Body of pancreas (tissue), 4 donors: ENCODE measurements around the gene CRACDL. TPM values are rescaled to one million over a fixed set of nuclear protein-coding genes. Genes with fewer than 3 reads are reported as not detected.

Source experiments
- ATAC-seq: fragments of 150-250 bp; one replicate; pipeline ENCODE4 v1.9.1; 2016
- DNase-seq, 4 donors: peaks; one replicate each; pipeline ENCODE4 v3.0.0-alpha.2; 2019
- H3K27ac ChIP-seq, 4 donors: fragments of 200-600 bp; sonication (generic); 1 replicate in 3 of 4; 2 replicates in 1 of 4; pipeline versions ENCODE4 v1.5.1 to v1.6.1; 2016 to 2019; ENCODE audit warnings: mild to moderate bottlenecking in 1 of 4, mixed read lengths in 1 of 4, moderate library complexity in 1 of 4
- H3K27me3 ChIP-seq, 2 donors: fragments of 200-600 bp; sonication (generic); one replicate each; pipeline ENCODE4 v1.6.0; 2016; ENCODE audit warnings: mild to moderate bottlenecking in 1 of 2
- H3K36me3 ChIP-seq, 2 donors: fragments of 200-600 bp; sonication (generic); replicated peaks in 1 of 2; 2 replicates each; pipeline ENCODE4 v1.5.1; 2016; ENCODE audit warnings: low read depth in 2 of 2; ENCODE audit not compliant: insufficient read depth in 1 of 2
- H3K4me1 ChIP-seq: fragments of 200-600 bp; sonication (generic); one replicate; pipeline ENCODE4 v1.6.0; 2016
- H3K4me3 ChIP-seq, 2 donors: fragments of 200-600 bp; sonication (generic); 1 replicate in 1 of 2; 2 replicates in 1 of 2; pipeline ENCODE4 v1.5.1; 2016 to 2019
- H3K9me3 ChIP-seq, 3 donors: fragments of 200-600 bp; sonication (generic); 1 replicate in 2 of 3; 2 replicates in 1 of 3; pipeline ENCODE4 v1.5.1; 2016
- CTCF ChIP-seq, 7 experiments: fragments of 450-650 bp in 4 of 7; fragments of 200-600 bp in 3 of 7; sonication (generic) in 3 of 7; IDR thresholded peaks; one replicate each; pipeline ENCODE4 v1.5.1; 2016 to 2019; ENCODE audit warnings: antibody characterized with exemption in 7 of 7
- POLR2A ChIP-seq, 3 donors: fragments of 450-650 bp; IDR thresholded peaks; one replicate each; pipeline ENCODE4 v1.6.1; 2016; ENCODE audit warnings: antibody characterized with exemption in 3 of 3, mild to moderate bottlenecking in 2 of 3
- WGBS, 2 donors: methylation state at CpG; one replicate each; pipeline ENCODE4 v1.1.5; 2017; 5-methylcytosine and 5-hydroxymethylcytosine counted together
- intact Hi-C: fragments of 100-400 bp; cut with DNase I; formaldehyde crosslinking; loops from one replicate; pipeline ENCODE4 v1.15.1; 2023
- total RNA-seq, 2 donors: library from RNA; depleted of rRNA; stranded (reverse); fragments of >200 nt; gene quantifications; one replicate each; pipeline ENCODE4 v1.1.0, GENCODE V29; 2016

CRACDL gene
- total RNA-seq, 2 donors from 2014 or later = 14.8 to 22.1 TPM

GRCh38 chr2:98839292-98839691 lies 96.7 kb downstream of the CRACDL start:
- intact Hi-C loops = no loop called here

DNA sequence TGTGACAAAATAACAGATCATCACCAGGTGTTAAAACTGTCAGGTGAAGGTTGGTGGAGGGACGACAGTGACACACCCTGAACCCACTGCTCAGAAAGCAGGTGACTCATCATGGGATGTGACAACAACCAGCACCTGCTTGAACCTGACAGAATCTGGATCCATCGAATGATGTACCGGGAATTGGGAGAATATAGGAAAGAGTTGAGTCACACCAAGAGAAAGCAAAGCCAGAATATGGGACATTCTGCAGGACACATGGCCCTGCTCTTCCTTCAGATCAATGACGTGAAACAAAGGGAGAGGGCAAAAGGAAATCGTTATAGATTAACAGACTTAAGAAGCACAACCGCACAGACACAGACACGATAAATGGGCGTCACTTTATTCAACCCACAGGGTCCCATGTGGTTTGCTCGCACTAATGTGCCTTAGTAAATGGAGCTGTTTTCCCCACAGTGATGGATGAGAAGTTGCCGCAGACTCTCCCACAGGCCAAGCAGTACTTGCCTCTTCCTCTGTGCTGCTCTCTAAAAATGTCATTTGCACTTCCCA lies 100.1 kb downstream of the CRACDL start:
- Histone ChIP-seq H3K9me3 (no peaks in the 10 kb centered on the region), H3K27me3 (no peaks in the 10 kb centered on the region), H3K4me1 (no peaks in the 10 kb centered on the region), H3K27ac (no peak overlapping the region), H3K4me3 (no peak overlapping the region), H3K36me3 (no peaks in the 10 kb centered on the region)
- no peak for DNase-seq
- TF ChIP-seq CTCF (IDR thresholded peaks at IDR 0.05) (no peak), POLR2A (IDR thresholded peaks at IDR 0.05) (no peak)
- WGBS, 2 donors = 71 to 80% methylated on average over 10 of the region's 10 CpGs
- intact Hi-C loops = loop anchor here (2.0 kb wide), 1 partner anchor 185 kb away; no protein-coding TSS in a partner anchor
- no peak for ATAC-seq

More at GRCh38 chr2:98839292-98839691, 96.7 kb downstream of the CRACDL start:
- no peak for TF ChIP-seq POLR2A (IDR thresholded peaks at IDR 0.05)
- no peak for TF ChIP-seq CTCF (IDR thresholded peaks at IDR 0.05)
- peaks cover 7% of the 10 kb centered on the region for H3K4me1 ChIP-seq
- no peak for DNase-seq
- H3K27me3 ChIP-seq = no peaks in the 10 kb centered on the region
- H3K36me3 ChIP-seq = no peaks in the 10 kb centered on the region
- no peaks in the 10 kb centered on the region for H3K9me3 ChIP-seq
- no peak for ATAC-seq
- no peak overlapping the region for H3K4me3 ChIP-seq
- WGBS, 2 donors = 47 to 48% methylated on average over 3 of the region's 3 CpGs
- H3K27ac ChIP-seq = no peak overlapping the region

DNA sequence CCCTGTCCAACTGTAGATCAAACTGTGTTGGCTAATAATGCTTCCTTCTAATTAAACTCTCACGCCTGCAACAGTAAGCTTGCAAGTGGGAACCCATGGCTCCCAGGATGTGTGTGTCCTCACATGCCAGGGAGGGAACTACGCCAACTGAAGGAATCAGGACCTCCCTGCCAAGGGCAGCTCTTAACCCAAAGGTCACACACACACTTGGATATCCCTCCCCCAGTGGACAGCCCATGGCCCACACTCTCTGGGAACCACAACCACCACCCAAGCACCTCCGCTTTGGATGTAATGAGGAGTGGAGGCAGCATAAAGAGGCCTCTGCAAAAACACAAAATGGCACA lies 102.1 kb downstream of the CRACDL start:
- Histone ChIP-seq H3K27me3 (no peaks in the 10 kb centered on the region), H3K9me3 (no peaks in the 10 kb centered on the region), H3K4me1 (no peaks in the 10 kb centered on the region), H3K4me3 (no peak overlapping the region), H3K27ac (peak overlapping the region in 1 of 4 donors; percentile 11), H3K36me3 (no peaks in the 10 kb centered on the region)
- intact Hi-C loops = no loop called here
- TF ChIP-seq POLR2A (IDR thresholded peaks at IDR 0.05) = no peak
- ATAC-seq (no peak), DNase-seq (no peak)
- 86 to 100% methylated on average over 3 of the region's 3 CpGs for WGBS, 2 donors

- 66 to 74% methylated on average over 4 to 7 of the region's 7 CpGs for WGBS, 2 donors
- Histone ChIP-seq H3K9me3 (no peaks in the 10 kb centered on the region), H3K27me3 (no peaks in the 10 kb centered on the region), H3K4me3 (no peak overlapping the region), H3K4me1 (no peaks in the 10 kb centered on the region), H3K36me3 (no peaks in the 10 kb centered on the region), H3K27ac (peak overlapping the region in 1 of 4 donors; percentile 5)
- DNase-seq (no peak), ATAC-seq (peak; percentile 51)
- no peak for TF ChIP-seq CTCF (IDR thresholded peaks at IDR 0.05)
- TF ChIP-seq POLR2A (IDR thresholded peaks at IDR 0.05) = no peak
- intact Hi-C loops = no loop called here
These were observed 102.7 kb downstream of the CRACDL start for GRCh38 chr2:98833172-98833916.

- H3K4me1 ChIP-seq = no peaks in the 10 kb centered on the region
- H3K9me3 ChIP-seq = no peaks in the 10 kb centered on the region
- H3K36me3 ChIP-seq = no peaks in the 10 kb centered on the region
- 94 to 98% methylated on average over 4 to 7 of the region's 7 CpGs for WGBS, 2 donors
- H3K27ac ChIP-seq = no peak overlapping the region
- H3K27me3 ChIP-seq = no peaks in the 10 kb centered on the region
- TF ChIP-seq POLR2A (IDR thresholded peaks at IDR 0.05) = no peak
- TF ChIP-seq CTCF (IDR thresholded peaks at IDR 0.05) = no peak
- DNase-seq = no peak
- H3K4me3 ChIP-seq = no peak overlapping the region
- ATAC-seq = no peak
- intact Hi-C loops = no loop called here
These were observed 103.9 kb downstream of the CRACDL start for GRCh38 chr2:98832172-98832571.
